Keratinocyte (primary cell): Measurements from ENCODE around the gene GRIK2. TPM values are rescaled to one million over a fixed set of nuclear protein-coding genes. Genes with fewer than 3 reads are reported as not detected.

Experiments used
- DNase-seq: peaks from one replicate; pipeline ENCODE4 v3.0.0-alpha.2; 2011; ENCODE audit warnings: low read depth, missing footprints, low spot score
- FAIRE-seq: peaks from 2 replicates; lab custom pipeline; 2011; peaks lifted over from hg19 to GRCh38; lab: Jason Lieb, UNC
- H2AFZ ChIP-seq: 2 replicates; pipeline ENCODE4 v1.6.0; 2012; ENCODE audit warnings: low read length, control low read depth, inconsistent platforms; ENCODE audit not compliant: control insufficient read depth
- H3K27ac ChIP-seq: 2 replicates; pipeline ENCODE4 v1.5.1; 2011; ENCODE audit warnings: low read length; ENCODE audit not compliant: control insufficient read depth, insufficient read depth
- H3K27me3 ChIP-seq: 3 replicates; pipeline ENCODE4 v1.6.0; 2011; ENCODE audit warnings: low read length; ENCODE audit not compliant: control insufficient read depth, insufficient read depth; ENCODE audit errors: extremely low read depth
- H3K36me3 ChIP-seq, 2 experiments: 2 replicates in 1 of 2; 3 replicates in 1 of 2; pipeline ENCODE4 v1.5.1; 2011; ENCODE audit warnings: low read length in 2 of 2, mild to moderate bottlenecking in 1 of 2; ENCODE audit not compliant: control insufficient read depth in 2 of 2, insufficient read depth in 2 of 2; ENCODE audit errors: extremely low read depth in 1 of 2
- H3K4me1 ChIP-seq: 3 replicates; pipeline ENCODE4 v1.5.1; 2011; ENCODE audit warnings: low read length; ENCODE audit not compliant: control insufficient read depth, insufficient read depth; ENCODE audit errors: extremely low read depth
- H3K4me2 ChIP-seq: 3 replicates; pipeline ENCODE4 v1.6.0; 2011; ENCODE audit warnings: low read depth, low read length; ENCODE audit not compliant: control insufficient read depth, insufficient read depth; ENCODE audit errors: extremely low read depth
- H3K4me3 ChIP-seq, 3 experiments: fragments of 200-600 bp in 1 of 3; sonication (generic) in 1 of 3; 2 replicates in 2 of 3; 3 replicates in 1 of 3; pipeline ENCODE4 v1.5.1; 2011 to 2016; ENCODE audit warnings: low read length in 3 of 3, mild to moderate bottlenecking in 3 of 3, control low read depth in 2 of 3, inconsistent platforms in 1 of 3, low read depth in 1 of 3, mixed read lengths in 1 of 3, mixed run types in 1 of 3, moderate library complexity in 1 of 3; ENCODE audit not compliant: control insufficient read depth in 2 of 3, insufficient read depth in 2 of 3; ENCODE audit errors: extremely low read depth in 1 of 3
- H3K79me2 ChIP-seq: 2 replicates; pipeline ENCODE4 v1.6.0; 2012; ENCODE audit warnings: low read length; ENCODE audit not compliant: control insufficient read depth, insufficient read depth
- H3K9ac ChIP-seq: 3 replicates; pipeline ENCODE4 v1.6.0; 2011; ENCODE audit warnings: low read length; ENCODE audit not compliant: control insufficient read depth, insufficient read depth; ENCODE audit errors: extremely low read depth
- H3K9me1 ChIP-seq: 3 replicates; pipeline ENCODE4 v1.6.0; 2011; ENCODE audit warnings: low read length; ENCODE audit not compliant: control insufficient read depth, insufficient read depth; ENCODE audit errors: extremely low read depth
- H3K9me3 ChIP-seq: 2 replicates; pipeline ENCODE4 v1.5.1; 2012; ENCODE audit warnings: low read depth, low read length; ENCODE audit not compliant: control insufficient read depth
- H4K20me1 ChIP-seq: 3 replicates; pipeline ENCODE4 v1.6.0; 2011; ENCODE audit warnings: low read length; ENCODE audit not compliant: control insufficient read depth, insufficient read depth; ENCODE audit errors: extremely low read depth
- EZH2 ChIP-seq: IDR thresholded peaks from one replicate; pipeline ENCODE4 v1.6.1; 2012; ENCODE audit warnings: inconsistent platforms, mild to moderate bottlenecking, low read length, moderate library complexity
- dilution Hi-C: fragments of 300-500 bp; cut with MboI; formaldehyde crosslinking; loops from one replicate; pipeline ENCODE4 v1.7.0; 2020; ENCODE audit warnings: low sequenced_read_pairs; ENCODE audit not compliant: extremely low pct_ligation_motif_present
- polyA plus RNA-seq, 5 experiments: library from polyadenylated mRNA; depleted of rRNA in 3 of 5; stranded (reverse) in 3 of 5; stranded (forward) in 1 of 5; unstranded in 1 of 5; fragments of >200 nt; gene quantifications; 1 replicate in 1 of 5; 2 replicates in 3 of 5; 3 replicates in 1 of 5; pipeline versions ENCODE4 v1.2.1 to v1.2.3, GENCODE V29; 2011 to 2012; ENCODE audit warnings: missing spikeins in 2 of 5, low read depth in 1 of 5, low replicate concordance in 1 of 5
- TF ChIP-seq, protein P1 (sequence below), 3 experiments: IDR thresholded peaks in 1 of 3; conservative IDR thresholded peaks in 1 of 3; optimal IDR thresholded peaks in 1 of 3; 2 replicates in 2 of 3; 3 replicates in 1 of 3; pipeline versions ENCODE3 to v1.5.1; 2011; ENCODE audit warnings: low read length in 3 of 3, mild to moderate bottlenecking in 3 of 3, moderate library complexity in 2 of 3, control low read depth in 1 of 3, inconsistent platforms in 1 of 3; ENCODE audit not compliant: insufficient read depth in 2 of 3; ENCODE audit errors: extremely low read depth in 1 of 3

The GRIK2 gene
- polyA plus RNA-seq, 1 donor (not counting 4 experiments of a cell fraction or from before 2014, with no cell fraction given): 0.01 TPM

DNA sequence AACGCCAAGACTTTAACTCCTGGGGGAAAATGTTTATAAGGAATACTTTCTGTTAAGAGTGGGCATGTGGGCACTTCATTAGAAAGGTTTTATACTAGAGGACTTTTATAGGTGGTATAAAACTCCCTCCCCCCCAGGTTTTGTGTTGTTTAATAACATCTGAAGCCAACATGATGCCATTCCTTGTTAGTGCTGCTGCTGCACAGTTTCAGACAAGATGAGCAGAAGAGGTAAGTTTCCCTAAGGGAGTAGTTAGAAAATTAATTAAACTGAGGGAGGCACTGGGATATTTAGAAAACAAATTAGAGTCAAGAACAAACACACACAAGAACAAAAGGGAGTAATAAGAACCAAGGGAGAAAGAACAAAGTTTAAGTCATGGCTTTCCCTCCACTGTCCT is 362.4 kb downstream of the GRIK2 start:
- H3K9ac ChIP-seq: no peak overlapping the region
- no peak for TF ChIP-seq EZH2
- TF ChIP-seq, protein P1, sequence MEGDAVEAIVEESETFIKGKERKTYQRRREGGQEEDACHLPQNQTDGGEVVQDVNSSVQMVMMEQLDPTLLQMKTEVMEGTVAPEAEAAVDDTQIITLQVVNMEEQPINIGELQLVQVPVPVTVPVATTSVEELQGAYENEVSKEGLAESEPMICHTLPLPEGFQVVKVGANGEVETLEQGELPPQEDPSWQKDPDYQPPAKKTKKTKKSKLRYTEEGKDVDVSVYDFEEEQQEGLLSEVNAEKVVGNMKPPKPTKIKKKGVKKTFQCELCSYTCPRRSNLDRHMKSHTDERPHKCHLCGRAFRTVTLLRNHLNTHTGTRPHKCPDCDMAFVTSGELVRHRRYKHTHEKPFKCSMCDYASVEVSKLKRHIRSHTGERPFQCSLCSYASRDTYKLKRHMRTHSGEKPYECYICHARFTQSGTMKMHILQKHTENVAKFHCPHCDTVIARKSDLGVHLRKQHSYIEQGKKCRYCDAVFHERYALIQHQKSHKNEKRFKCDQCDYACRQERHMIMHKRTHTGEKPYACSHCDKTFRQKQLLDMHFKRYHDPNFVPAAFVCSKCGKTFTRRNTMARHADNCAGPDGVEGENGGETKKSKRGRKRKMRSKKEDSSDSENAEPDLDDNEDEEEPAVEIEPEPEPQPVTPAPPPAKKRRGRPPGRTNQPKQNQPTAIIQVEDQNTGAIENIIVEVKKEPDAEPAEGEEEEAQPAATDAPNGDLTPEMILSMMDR (optimal IDR thresholded peaks at IDR 0.05 in 1 of 3, IDR thresholded peaks at IDR 0.05 in 1 of 3, conservative IDR thresholded peaks at IDR 0.05 in 1 of 3; ENCODE audit: extremely low read depth in 1 of 3, insufficient read depth in 2 of 3, low read length in 3 of 3): no peak
- FAIRE-seq (no peak), DNase-seq (no peak)
- no peaks in the 10 kb centered on the region for H3K9me3 ChIP-seq
- no peak overlapping the region for H3K4me2 ChIP-seq
- dilution Hi-C loops: no loop called here
- no peak overlapping the region for H2AFZ ChIP-seq
- no peaks in the 10 kb centered on the region for H4K20me1 ChIP-seq
- no peak overlapping the region for H3K4me3 ChIP-seq
- no peaks in the 10 kb centered on the region for H3K79me2 ChIP-seq
- H3K27me3 ChIP-seq: no peaks in the 10 kb centered on the region
- no peaks in the 10 kb centered on the region for H3K36me3 ChIP-seq
- peaks cover 3% of the 10 kb centered on the region for H3K4me1 ChIP-seq
- no peak overlapping the region for H3K27ac ChIP-seq
- no peaks in the 10 kb centered on the region for H3K9me1 ChIP-seq

DNA sequence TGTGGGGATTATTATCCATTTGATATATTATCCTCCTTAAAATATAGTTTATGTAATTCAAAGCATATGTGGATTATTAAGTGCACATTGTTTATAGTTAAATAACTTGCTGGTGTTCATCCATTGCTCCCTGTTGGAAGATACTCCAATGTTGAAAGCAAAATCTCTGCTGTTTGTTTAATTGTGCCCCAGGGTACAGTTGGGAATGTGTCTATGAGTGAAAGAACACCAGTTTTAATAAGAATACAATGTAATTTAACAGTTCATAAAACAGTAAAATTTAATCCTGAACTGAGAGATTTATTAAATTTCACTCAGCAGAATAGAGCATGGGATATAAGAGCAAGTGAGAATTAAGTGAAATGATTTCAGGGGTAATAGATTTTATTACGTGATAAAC is 364.9 kb downstream of the GRIK2 start:
- no peak overlapping the region for H3K27ac ChIP-seq
- no peak for FAIRE-seq
- dilution Hi-C loops: no loop called here

More for the DNA sequence above, 364.9 kb downstream of the GRIK2 start:
- H4K20me1 ChIP-seq: no peaks in the 10 kb centered on the region
- no peaks in the 10 kb centered on the region for H3K9me3 ChIP-seq
- no peak for DNase-seq
- no peak overlapping the region for H3K4me3 ChIP-seq
- no peaks in the 10 kb centered on the region for H3K9me1 ChIP-seq
- H3K27me3 ChIP-seq: no peaks in the 10 kb centered on the region
- no peak overlapping the region for H3K9ac ChIP-seq
- H3K36me3 ChIP-seq: no peaks in the 10 kb centered on the region
- no peak overlapping the region for H2AFZ ChIP-seq
- no peaks in the 10 kb centered on the region for H3K79me2 ChIP-seq
- peaks cover 12% of the 10 kb centered on the region for H3K4me1 ChIP-seq
- no peak overlapping the region for H3K4me2 ChIP-seq
- TF ChIP-seq EZH2: no peak
- TF ChIP-seq, protein P1 (optimal IDR thresholded peaks at IDR 0.05 in 1 of 3, IDR thresholded peaks at IDR 0.05 in 1 of 3, conservative IDR thresholded peaks at IDR 0.05 in 1 of 3; ENCODE audit: extremely low read depth in 1 of 3, insufficient read depth in 2 of 3, low read length in 3 of 3): no peak
